HEK293 (cell line): ENCODE results near the gene CCDC124.

Experiments
- CTCF ChIA-PET: fragments of 350-600 bp; formaldehyde crosslinking; extraction: SDS; loops from one replicate; lab custom pipeline; 2021; ENCODE audit warnings: antibody characterized with exemption; lab: Yijun Ruan, JAX
- POLR2A ChIA-PET: fragments of 300-600 bp; formaldehyde crosslinking; extraction: SDS; loops from one replicate; lab custom pipeline; 2020; ENCODE audit warnings: antibody characterized with exemption, inconsistent platforms; lab: Yijun Ruan, JAX
- H3K27ac ChIP-seq: fragments of 200-500 bp; sonication (Bioruptor generic); 2 replicates; pipeline ENCODE4 v1.5.1; 2014; ENCODE audit warnings: low read depth, low read length, control low read depth, inconsistent platforms; ENCODE audit errors: extremely low read depth
- H3K36me3 ChIP-seq, 2 experiments: fragments of 200-500 bp in 1 of 2; sonication (Bioruptor generic) in 1 of 2; 1 replicate in 1 of 2; 2 replicates in 1 of 2; pipeline ENCODE4 v1.5.1; 2014 to 2017; ENCODE audit warnings: inconsistent platforms in 2 of 2, low read length in 2 of 2; ENCODE audit not compliant: control insufficient read depth in 2 of 2, insufficient read depth in 1 of 2
- H3K4me1 ChIP-seq: fragments of 200-500 bp; sonication (Bioruptor generic); 2 replicates; pipeline ENCODE4 v1.5.1; 2014; ENCODE audit warnings: mild to moderate bottlenecking, low read length, inconsistent platforms; ENCODE audit not compliant: control insufficient read depth, insufficient read depth
- H3K4me3 ChIP-seq: 2 replicates; pipeline ENCODE4 v1.5.1; 2011; ENCODE audit warnings: low read depth, mild to moderate bottlenecking, control low read depth, low read length, moderate library complexity
- H3K9me3 ChIP-seq: fragments of 200-500 bp; sonication (Bioruptor generic); 2 replicates; pipeline ENCODE4 v1.5.1; 2014; ENCODE audit warnings: low read depth, low read length, inconsistent platforms; ENCODE audit not compliant: control insufficient read depth, insufficient read depth
- GLIS2 ChIP-seq: fragments of 450-650 bp; formaldehyde crosslinking; IDR thresholded peaks from 2 replicates; pipeline ENCODE4 v1.5.1; 2016; ENCODE audit warnings: missing biosample characterization, missing genetic modification characterization
- IKZF3 ChIP-seq: fragments of 450-650 bp; IDR thresholded peaks from 2 replicates; pipeline ENCODE4 v1.5.0; 2018; ENCODE audit warnings: missing biosample characterization, mild to moderate bottlenecking, missing genetic modification characterization, moderate library complexity
- SCRT1 ChIP-seq: fragments of 450-650 bp; formaldehyde crosslinking; IDR thresholded peaks from 2 replicates; pipeline ENCODE4 v1.5.1; 2016; ENCODE audit warnings: missing biosample characterization, missing genetic modification characterization, borderline replicate concordance
- TCF7L2 ChIP-seq: IDR thresholded peaks from 2 replicates; pipeline ENCODE4 v1.6.1; 2011; ENCODE audit warnings: low read depth, mild to moderate bottlenecking, inconsistent platforms, low read length, moderate library complexity, borderline replicate concordance
- ZBTB17 ChIP-seq: fragments of 450-650 bp; formaldehyde crosslinking; IDR thresholded peaks from 2 replicates; pipeline ENCODE4 v1.5.1; 2016; ENCODE audit warnings: missing biosample characterization, missing genetic modification characterization
- ZNF214 ChIP-seq: fragments of 450-650 bp; formaldehyde crosslinking; IDR thresholded peaks from 2 replicates; pipeline ENCODE4 v1.5.1; 2017; ENCODE audit warnings: missing biosample characterization, mild to moderate bottlenecking, missing genetic modification characterization, borderline replicate concordance
- ZNF335 ChIP-seq: fragments of 450-650 bp; formaldehyde crosslinking; conservative IDR thresholded peaks from 2 replicates; pipeline ENCODE4 v1.5.1; 2016; ENCODE audit warnings: missing biosample characterization, missing genetic modification characterization
- ZNF37A ChIP-seq: fragments of 450-650 bp; IDR thresholded peaks from 2 replicates; pipeline ENCODE4 v1.5.1; 2018; ENCODE audit warnings: missing biosample characterization, missing genetic modification characterization
- ZNF510 ChIP-seq: fragments of 450-650 bp; formaldehyde crosslinking; IDR thresholded peaks from 2 replicates; pipeline ENCODE4 v1.5.1; 2018; ENCODE audit warnings: mild to moderate bottlenecking, missing genetic modification characterization, missing biosample characterization; ENCODE audit not compliant: insufficient replicate concordance
- ZNF514 ChIP-seq: fragments of 450-650 bp; formaldehyde crosslinking; IDR thresholded peaks from 2 replicates; pipeline ENCODE4 v1.5.1; 2016; ENCODE audit warnings: missing biosample characterization, missing genetic modification characterization
- ZNF560 ChIP-seq: fragments of 450-650 bp; formaldehyde crosslinking; IDR thresholded peaks from 2 replicates; pipeline ENCODE4 v1.5.1; 2017; ENCODE audit warnings: missing biosample characterization, missing genetic modification characterization, borderline replicate concordance
- ZNF600 ChIP-seq: fragments of 450-650 bp; formaldehyde crosslinking; IDR thresholded peaks from 2 replicates; pipeline ENCODE4 v1.5.1; 2016; ENCODE audit warnings: missing biosample characterization, missing genetic modification characterization
- ZNF660 ChIP-seq: fragments of 450-650 bp; IDR thresholded peaks from 2 replicates; pipeline ENCODE4 v1.5.1; 2018; ENCODE audit warnings: missing biosample characterization, mild to moderate bottlenecking, missing genetic modification characterization
- ZNF843 ChIP-seq: fragments of 450-650 bp; formaldehyde crosslinking; IDR thresholded peaks from 2 replicates; pipeline ENCODE4 v1.5.1; 2016; ENCODE audit warnings: missing biosample characterization, missing genetic modification characterization
- TF ChIP-seq, protein P1 (sequence below): fragments of 450-650 bp; formaldehyde crosslinking; IDR thresholded peaks from 2 replicates; pipeline ENCODE4 v1.5.1; 2016; ENCODE audit warnings: missing biosample characterization, missing genetic modification characterization
- TF ChIP-seq, protein P2 (sequence below): fragments of 450-650 bp; formaldehyde crosslinking; IDR thresholded peaks from 2 replicates; pipeline ENCODE4 v1.5.1; 2016; ENCODE audit warnings: missing biosample characterization, missing genetic modification characterization, borderline replicate concordance
- TF ChIP-seq, protein P3 (sequence below): fragments of 450-650 bp; formaldehyde crosslinking; IDR thresholded peaks from 2 replicates; pipeline ENCODE4 v1.5.1; 2016; ENCODE audit warnings: missing biosample characterization, missing genetic modification characterization
- TF ChIP-seq, protein P4 (sequence below): fragments of 450-650 bp; formaldehyde crosslinking; IDR thresholded peaks from 2 replicates; pipeline ENCODE4 v1.5.1; 2016; ENCODE audit warnings: missing biosample characterization, missing genetic modification characterization
- TF ChIP-seq, protein P5 (sequence below): fragments of 450-650 bp; formaldehyde crosslinking; IDR thresholded peaks from 2 replicates; pipeline ENCODE4 v1.5.1; 2016; ENCODE audit warnings: missing biosample characterization, missing genetic modification characterization
- TF ChIP-seq, protein P6 (sequence below): fragments of 450-650 bp; formaldehyde crosslinking; IDR thresholded peaks from 2 replicates; pipeline ENCODE4 v1.5.1; 2016; ENCODE audit warnings: missing biosample characterization, missing genetic modification characterization

The CCDC124 gene

DNA sequence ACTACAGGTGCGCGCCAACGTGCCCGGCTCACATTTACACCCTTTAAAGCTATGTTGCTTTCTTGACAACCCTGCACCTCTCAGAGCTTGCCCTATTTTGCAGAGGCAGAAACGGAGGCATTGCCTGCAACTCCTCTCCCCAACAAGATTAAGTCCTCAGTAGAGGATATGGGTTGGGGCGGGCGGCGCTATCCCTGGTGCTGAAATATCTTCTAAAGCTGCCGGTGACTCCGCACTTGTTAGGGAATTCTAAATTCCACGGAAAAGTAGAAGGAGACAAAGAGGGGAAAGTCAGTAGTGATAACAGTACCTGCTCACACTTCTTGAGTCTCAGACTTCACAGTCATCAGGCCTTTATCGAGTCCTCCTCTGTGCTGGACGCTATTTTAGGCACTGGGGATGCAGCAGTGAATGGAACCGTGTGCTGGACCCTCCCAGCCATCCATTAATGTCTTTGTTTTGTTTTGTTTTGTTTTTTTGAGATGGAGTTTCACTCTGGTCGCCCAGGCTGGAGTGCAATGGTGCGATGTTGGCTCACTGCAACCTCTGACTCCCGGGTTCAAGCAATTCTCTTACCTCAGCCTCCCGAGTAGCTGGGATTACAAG lies 43.1 kb upstream of the CCDC124 start:
- ChIA-PET CTCF (no interaction called here), POLR2A (no interaction called here)
- no peak overlapping the region for H3K4me3 ChIP-seq
- TF ChIP-seq ZNF843 (tag by site-specific recombination) (no peak), ZNF600 (peak; percentile 91), ZBTB17 (tag by site-specific recombination) (0 out of 2 replicates have a peak, but pooled peaks have one; percentile 15), IKZF3 (tag by site-specific recombination) (peak; percentile 44; the same call in 1 of the 2 replicates), GLIS2 (tag by site-specific recombination) (no peak), ZNF514 (tag by site-specific recombination) (no peak), TCF7L2 (no peak)
- TF ChIP-seq, protein P1, sequence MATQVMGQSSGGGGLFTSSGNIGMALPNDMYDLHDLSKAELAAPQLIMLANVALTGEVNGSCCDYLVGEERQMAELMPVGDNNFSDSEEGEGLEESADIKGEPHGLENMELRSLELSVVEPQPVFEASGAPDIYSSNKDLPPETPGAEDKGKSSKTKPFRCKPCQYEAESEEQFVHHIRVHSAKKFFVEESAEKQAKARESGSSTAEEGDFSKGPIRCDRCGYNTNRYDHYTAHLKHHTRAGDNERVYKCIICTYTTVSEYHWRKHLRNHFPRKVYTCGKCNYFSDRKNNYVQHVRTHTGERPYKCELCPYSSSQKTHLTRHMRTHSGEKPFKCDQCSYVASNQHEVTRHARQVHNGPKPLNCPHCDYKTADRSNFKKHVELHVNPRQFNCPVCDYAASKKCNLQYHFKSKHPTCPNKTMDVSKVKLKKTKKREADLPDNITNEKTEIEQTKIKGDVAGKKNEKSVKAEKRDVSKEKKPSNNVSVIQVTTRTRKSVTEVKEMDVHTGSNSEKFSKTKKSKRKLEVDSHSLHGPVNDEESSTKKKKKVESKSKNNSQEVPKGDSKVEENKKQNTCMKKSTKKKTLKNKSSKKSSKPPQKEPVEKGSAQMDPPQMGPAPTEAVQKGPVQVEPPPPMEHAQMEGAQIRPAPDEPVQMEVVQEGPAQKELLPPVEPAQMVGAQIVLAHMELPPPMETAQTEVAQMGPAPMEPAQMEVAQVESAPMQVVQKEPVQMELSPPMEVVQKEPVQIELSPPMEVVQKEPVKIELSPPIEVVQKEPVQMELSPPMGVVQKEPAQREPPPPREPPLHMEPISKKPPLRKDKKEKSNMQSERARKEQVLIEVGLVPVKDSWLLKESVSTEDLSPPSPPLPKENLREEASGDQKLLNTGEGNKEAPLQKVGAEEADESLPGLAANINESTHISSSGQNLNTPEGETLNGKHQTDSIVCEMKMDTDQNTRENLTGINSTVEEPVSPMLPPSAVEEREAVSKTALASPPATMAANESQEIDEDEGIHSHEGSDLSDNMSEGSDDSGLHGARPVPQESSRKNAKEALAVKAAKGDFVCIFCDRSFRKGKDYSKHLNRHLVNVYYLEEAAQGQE (tag by site-specific recombination) = peak; percentile 98
- TF ChIP-seq, protein P2, sequence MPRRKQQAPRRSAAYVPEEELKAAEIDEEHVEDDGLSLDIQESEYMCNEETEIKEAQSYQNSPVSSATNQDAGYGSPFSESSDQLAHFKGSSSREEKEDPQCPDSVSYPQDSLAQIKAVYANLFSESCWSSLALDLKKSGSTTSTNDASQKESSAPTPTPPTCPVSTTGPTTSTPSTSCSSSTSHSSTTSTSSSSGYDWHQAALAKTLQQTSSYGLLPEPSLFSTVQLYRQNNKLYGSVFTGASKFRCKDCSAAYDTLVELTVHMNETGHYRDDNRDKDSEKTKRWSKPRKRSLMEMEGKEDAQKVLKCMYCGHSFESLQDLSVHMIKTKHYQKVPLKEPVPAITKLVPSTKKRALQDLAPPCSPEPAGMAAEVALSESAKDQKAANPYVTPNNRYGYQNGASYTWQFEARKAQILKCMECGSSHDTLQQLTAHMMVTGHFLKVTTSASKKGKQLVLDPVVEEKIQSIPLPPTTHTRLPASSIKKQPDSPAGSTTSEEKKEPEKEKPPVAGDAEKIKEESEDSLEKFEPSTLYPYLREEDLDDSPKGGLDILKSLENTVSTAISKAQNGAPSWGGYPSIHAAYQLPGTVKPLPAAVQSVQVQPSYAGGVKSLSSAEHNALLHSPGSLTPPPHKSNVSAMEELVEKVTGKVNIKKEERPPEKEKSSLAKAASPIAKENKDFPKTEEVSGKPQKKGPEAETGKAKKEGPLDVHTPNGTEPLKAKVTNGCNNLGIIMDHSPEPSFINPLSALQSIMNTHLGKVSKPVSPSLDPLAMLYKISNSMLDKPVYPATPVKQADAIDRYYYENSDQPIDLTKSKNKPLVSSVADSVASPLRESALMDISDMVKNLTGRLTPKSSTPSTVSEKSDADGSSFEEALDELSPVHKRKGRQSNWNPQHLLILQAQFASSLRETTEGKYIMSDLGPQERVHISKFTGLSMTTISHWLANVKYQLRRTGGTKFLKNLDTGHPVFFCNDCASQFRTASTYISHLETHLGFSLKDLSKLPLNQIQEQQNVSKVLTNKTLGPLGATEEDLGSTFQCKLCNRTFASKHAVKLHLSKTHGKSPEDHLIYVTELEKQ (tag by site-specific recombination) = no peak
- TF ChIP-seq, protein P3, sequence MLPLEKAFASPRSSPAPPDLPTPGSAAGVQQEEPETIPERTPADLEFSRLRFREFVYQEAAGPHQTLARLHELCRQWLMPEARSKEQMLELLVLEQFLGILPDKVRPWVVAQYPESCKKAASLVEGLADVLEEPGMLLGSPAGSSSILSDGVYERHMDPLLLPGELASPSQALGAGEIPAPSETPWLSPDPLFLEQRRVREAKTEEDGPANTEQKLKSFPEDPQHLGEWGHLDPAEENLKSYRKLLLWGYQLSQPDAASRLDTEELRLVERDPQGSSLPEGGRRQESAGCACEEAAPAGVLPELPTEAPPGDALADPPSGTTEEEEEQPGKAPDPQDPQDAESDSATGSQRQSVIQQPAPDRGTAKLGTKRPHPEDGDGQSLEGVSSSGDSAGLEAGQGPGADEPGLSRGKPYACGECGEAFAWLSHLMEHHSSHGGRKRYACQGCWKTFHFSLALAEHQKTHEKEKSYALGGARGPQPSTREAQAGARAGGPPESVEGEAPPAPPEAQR = no peak
- TF ChIP-seq, protein P4, sequence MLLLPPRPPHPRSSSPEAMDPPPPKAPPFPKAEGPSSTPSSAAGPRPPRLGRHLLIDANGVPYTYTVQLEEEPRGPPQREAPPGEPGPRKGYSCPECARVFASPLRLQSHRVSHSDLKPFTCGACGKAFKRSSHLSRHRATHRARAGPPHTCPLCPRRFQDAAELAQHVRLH (tag by site-specific recombination) = no peak
- TF ChIP-seq, protein P5, sequence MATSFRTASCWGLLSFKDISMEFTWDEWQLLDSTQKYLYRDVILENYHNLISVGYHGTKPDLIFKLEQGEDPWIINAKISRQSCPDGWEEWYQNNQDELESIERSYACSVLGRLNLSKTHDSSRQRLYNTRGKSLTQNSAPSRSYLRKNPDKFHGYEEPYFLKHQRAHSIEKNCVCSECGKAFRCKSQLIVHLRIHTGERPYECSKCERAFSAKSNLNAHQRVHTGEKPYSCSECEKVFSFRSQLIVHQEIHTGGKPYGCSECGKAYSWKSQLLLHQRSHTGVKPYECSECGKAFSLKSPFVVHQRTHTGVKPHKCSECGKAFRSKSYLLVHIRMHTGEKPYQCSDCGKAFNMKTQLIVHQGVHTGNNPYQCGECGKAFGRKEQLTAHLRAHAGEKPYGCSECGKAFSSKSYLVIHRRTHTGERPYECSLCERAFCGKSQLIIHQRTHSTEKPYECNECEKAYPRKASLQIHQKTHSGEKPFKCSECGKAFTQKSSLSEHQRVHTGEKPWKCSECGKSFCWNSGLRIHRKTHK = no peak
- no peaks in the 10 kb centered on the region for H3K36me3 ChIP-seq
- no peak overlapping the region for H3K27ac ChIP-seq
- H3K4me1 ChIP-seq = no peaks in the 10 kb centered on the region
- no peaks in the 10 kb centered on the region for H3K9me3 ChIP-seq

DNA sequence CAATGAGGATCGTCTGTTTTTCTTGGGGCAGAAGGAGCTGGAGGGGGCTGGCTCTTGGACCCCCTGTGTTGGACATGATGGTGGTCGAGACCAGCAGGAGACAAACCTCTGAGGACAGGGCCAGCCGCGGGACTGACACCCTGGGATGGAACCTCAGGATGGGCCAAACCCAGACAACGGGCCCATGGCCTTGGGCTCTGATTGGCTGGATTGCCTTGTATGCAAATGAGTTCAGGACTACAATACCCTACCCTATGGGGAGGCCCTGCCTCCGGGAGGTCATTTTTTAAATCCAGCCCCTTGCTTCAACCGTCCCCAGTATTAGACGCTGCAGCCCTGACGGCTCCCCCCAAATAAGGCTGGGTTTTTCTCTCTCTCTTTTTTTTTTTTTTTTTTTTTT lies 39.0 kb upstream of the CCDC124 start:
- no peak overlapping the region for H3K4me3 ChIP-seq
- no peak for TF ChIP-seq ZNF560 (tag by site-specific recombination)
- TF ChIP-seq SCRT1 (tag by site-specific recombination) = no peak
- no peak for TF ChIP-seq ZNF660 (tag by site-specific recombination)
- no peak for TF ChIP-seq ZNF510 (tag by site-specific recombination)
- TF ChIP-seq, protein P6, sequence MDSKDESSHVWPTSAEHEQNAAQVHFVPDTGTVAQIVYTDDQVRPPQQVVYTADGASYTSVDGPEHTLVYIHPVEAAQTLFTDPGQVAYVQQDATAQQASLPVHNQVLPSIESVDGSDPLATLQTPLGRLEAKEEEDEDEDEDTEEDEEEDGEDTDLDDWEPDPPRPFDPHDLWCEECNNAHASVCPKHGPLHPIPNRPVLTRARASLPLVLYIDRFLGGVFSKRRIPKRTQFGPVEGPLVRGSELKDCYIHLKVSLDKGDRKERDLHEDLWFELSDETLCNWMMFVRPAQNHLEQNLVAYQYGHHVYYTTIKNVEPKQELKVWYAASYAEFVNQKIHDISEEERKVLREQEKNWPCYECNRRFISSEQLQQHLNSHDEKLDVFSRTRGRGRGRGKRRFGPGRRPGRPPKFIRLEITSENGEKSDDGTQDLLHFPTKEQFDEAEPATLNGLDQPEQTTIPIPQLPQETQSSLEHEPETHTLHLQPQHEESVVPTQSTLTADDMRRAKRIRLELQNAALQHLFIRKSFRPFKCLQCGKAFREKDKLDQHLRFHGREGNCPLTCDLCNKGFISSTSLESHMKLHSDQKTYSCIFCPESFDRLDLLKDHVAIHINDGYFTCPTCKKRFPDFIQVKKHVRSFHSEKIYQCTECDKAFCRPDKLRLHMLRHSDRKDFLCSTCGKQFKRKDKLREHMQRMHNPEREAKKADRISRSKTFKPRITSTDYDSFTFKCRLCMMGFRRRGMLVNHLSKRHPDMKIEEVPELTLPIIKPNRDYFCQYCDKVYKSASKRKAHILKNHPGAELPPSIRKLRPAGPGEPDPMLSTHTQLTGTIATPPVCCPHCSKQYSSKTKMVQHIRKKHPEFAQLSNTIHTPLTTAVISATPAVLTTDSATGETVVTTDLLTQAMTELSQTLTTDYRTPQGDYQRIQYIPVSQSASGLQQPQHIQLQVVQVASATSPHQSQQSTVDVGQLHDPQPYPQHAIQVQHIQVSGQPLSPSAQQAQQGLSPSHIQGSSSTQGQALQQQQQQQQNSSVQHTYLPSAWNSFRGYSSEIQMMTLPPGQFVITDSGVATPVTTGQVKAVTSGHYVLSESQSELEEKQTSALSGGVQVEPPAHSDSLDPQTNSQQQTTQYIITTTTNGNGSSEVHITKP (tag by site-specific recombination) = 0 out of 2 replicates have a peak, but pooled peaks have one; percentile 11
- no peak for TF ChIP-seq GLIS2 (tag by site-specific recombination)
- no peak for TF ChIP-seq ZNF37A
- TF ChIP-seq ZNF335 (tag by site-specific recombination) = no peak
- no peak for TF ChIP-seq ZNF214 (tag by site-specific recombination)
- H3K36me3 ChIP-seq = no peaks in the 10 kb centered on the region
- H3K4me1 ChIP-seq = no peaks in the 10 kb centered on the region
- H3K9me3 ChIP-seq = no peaks in the 10 kb centered on the region
- ChIA-PET CTCF (interaction anchor here (0.8 kb wide), 1 partner anchor 16 kb away, joined by 4 read pairs; no protein-coding TSS in a partner anchor), POLR2A (no interaction called here)
- H3K27ac ChIP-seq = no peak overlapping the region
